Liver (tissue), 9 donors: ENCODE measurements around the gene C10orf95. TPM values are rescaled to one million over a fixed set of nuclear protein-coding genes. Genes with fewer than 3 reads are reported as not detected.

Experiments
- DNase-seq: peaks from one replicate; pipeline ENCODE4 v3.0.0-alpha.2; 2017; ENCODE audit warnings: low spot score
- H3K27ac ChIP-seq, 2 donors: one replicate each; pipeline ENCODE4 v1.7.0; 2013; ENCODE audit warnings: inconsistent platforms in 2 of 2, low read length in 2 of 2, control low read depth in 1 of 2, low read depth in 1 of 2, mild to moderate bottlenecking in 1 of 2
- H3K27me3 ChIP-seq, 4 donors: one replicate each; pipeline versions ENCODE4 v1.6.1 to v1.7.0; 2013; ENCODE audit warnings: low read length in 3 of 4, inconsistent platforms in 1 of 4, mild to moderate bottlenecking in 1 of 4, moderate library complexity in 1 of 4; ENCODE audit not compliant: control insufficient read depth in 4 of 4, insufficient read depth in 4 of 4
- H3K36me3 ChIP-seq, 4 donors: one replicate each; pipeline versions ENCODE4 v1.6.1 to v1.7.0; 2013; ENCODE audit warnings: low read length in 3 of 4, mild to moderate bottlenecking in 3 of 4, low read depth in 1 of 4, moderate library complexity in 1 of 4; ENCODE audit not compliant: control insufficient read depth in 4 of 4, insufficient read depth in 3 of 4
- H3K4me1 ChIP-seq, 4 donors: one replicate each; pipeline versions ENCODE4 v1.6.1 to v1.7.0; 2013; ENCODE audit warnings: low read length in 3 of 4, mild to moderate bottlenecking in 3 of 4, moderate library complexity in 1 of 4; ENCODE audit not compliant: control insufficient read depth in 4 of 4, insufficient read depth in 4 of 4
- H3K4me3 ChIP-seq, 3 donors: one replicate each; pipeline versions ENCODE4 v1.6.1 to v1.7.0; 2013; ENCODE audit warnings: low read length in 3 of 3, control low read depth in 1 of 3, low read depth in 1 of 3, mild to moderate bottlenecking in 1 of 3
- H3K9ac ChIP-seq, 2 donors: one replicate each; pipeline ENCODE4 v1.7.0; 2013; ENCODE audit warnings: low read length in 2 of 2, mild to moderate bottlenecking in 2 of 2, moderate library complexity in 2 of 2, control low read depth in 1 of 2, low read depth in 1 of 2
- H3K9me3 ChIP-seq, 4 donors: one replicate each; pipeline versions ENCODE4 v1.6.1 to v1.7.0; 2013; ENCODE audit warnings: low read length in 3 of 4; ENCODE audit not compliant: control insufficient read depth in 4 of 4
- EGR1 ChIP-seq, 2 donors: IDR thresholded peaks; 2 replicates each; pipeline ENCODE4 v1.6.1; 2016 to 2018; ENCODE audit warnings: antibody characterized with exemption in 2 of 2, low read depth in 2 of 2
- FOXA1 ChIP-seq: IDR thresholded peaks from 2 replicates; pipeline ENCODE4 v1.6.1; 2016; ENCODE audit warnings: antibody characterized with exemption
- FOXA2 ChIP-seq: IDR thresholded peaks from 2 replicates; pipeline ENCODE4 v1.6.1; 2016; ENCODE audit warnings: antibody characterized with exemption
- GABPA ChIP-seq, 2 donors: IDR thresholded peaks in 1 of 2; conservative IDR thresholded peaks in 1 of 2; 2 replicates each; pipeline ENCODE4 v1.6.1; 2016; ENCODE audit warnings: antibody characterized with exemption in 2 of 2, mild to moderate bottlenecking in 1 of 2, moderate library complexity in 1 of 2
- HNF4A ChIP-seq, 2 donors: conservative IDR thresholded peaks; 2 replicates each; pipeline ENCODE4 v1.6.1; 2016; ENCODE audit warnings: antibody characterized with exemption in 2 of 2, mild to moderate bottlenecking in 2 of 2
- HNF4G ChIP-seq: IDR thresholded peaks from 2 replicates; pipeline ENCODE4 v1.6.1; 2016; ENCODE audit warnings: antibody characterized with exemption
- JUND ChIP-seq, 2 donors: IDR thresholded peaks; 2 replicates each; pipeline ENCODE4 v1.6.1; 2016; ENCODE audit warnings: antibody characterized with exemption in 2 of 2
- NR2F2 ChIP-seq: IDR thresholded peaks from 2 replicates; pipeline ENCODE4 v1.6.1; 2016; ENCODE audit warnings: antibody characterized with exemption
- RAD21 ChIP-seq, 2 donors: IDR thresholded peaks; 2 replicates each; pipeline ENCODE4 v1.6.1; 2016; ENCODE audit warnings: antibody characterized with exemption in 2 of 2, mild to moderate bottlenecking in 2 of 2
- RXRA ChIP-seq, 2 donors: IDR thresholded peaks; 2 replicates each; pipeline ENCODE4 v1.6.1; 2017 to 2018; ENCODE audit warnings: antibody characterized with exemption in 2 of 2, mild to moderate bottlenecking in 1 of 2
- SP1 ChIP-seq: IDR thresholded peaks from 2 replicates; pipeline ENCODE4 v1.6.1; 2018; ENCODE audit warnings: antibody characterized with exemption, mild to moderate bottlenecking
- TAF1 ChIP-seq: conservative IDR thresholded peaks from 2 replicates; pipeline ENCODE4 v1.6.1; 2016; ENCODE audit warnings: antibody characterized with exemption, mild to moderate bottlenecking
- YY1 ChIP-seq: IDR thresholded peaks from 2 replicates; pipeline ENCODE4 v1.6.1; 2016; ENCODE audit warnings: antibody characterized with exemption, mild to moderate bottlenecking
- WGBS: extraction: QIAGEN DNeasy Blood & Tissue Kit; methylation state at CpG from one replicate; pipeline ENCODE4 v1.1.7; 2013; 5-methylcytosine and 5-hydroxymethylcytosine counted together
- polyA plus RNA-seq, 2 donors: library from polyadenylated mRNA; stranded (reverse) in 1 of 2; unstranded in 1 of 2; fragments of 200-250 nt in 1 of 2; fragments of >200 nt in 1 of 2; fragmentation: Nextera tagmentation in 1 of 2; extraction: Ambion mirVana in 1 of 2; gene quantifications; one replicate each; pipeline versions ENCODE4 v1.2.1 to v1.2.3, GENCODE V29; 2013 to 2015
- total RNA-seq, 2 donors: library from RNA; depleted of rRNA; stranded (reverse); fragments of >200 nt; gene quantifications; one replicate each; pipeline ENCODE4 v1.2.3, GENCODE V29; 2014
- TF ChIP-seq, protein P1 (sequence below): IDR thresholded peaks from 2 replicates; pipeline ENCODE4 v1.6.1; 2016; ENCODE audit warnings: antibody characterized with exemption
- TF ChIP-seq, protein P2 (sequence below): IDR thresholded peaks from 2 replicates; pipeline ENCODE4 v1.6.1; 2016; ENCODE audit warnings: antibody characterized with exemption, mild to moderate bottlenecking
- TF ChIP-seq, protein P3 (sequence below): IDR thresholded peaks from 2 replicates; pipeline ENCODE4 v1.6.1; 2016; ENCODE audit warnings: antibody characterized with exemption
- TF ChIP-seq, protein P4 (sequence below): IDR thresholded peaks from 2 replicates; pipeline ENCODE4 v1.6.1; 2016; ENCODE audit warnings: antibody characterized with exemption
- TF ChIP-seq, protein P5 (sequence below): fragments of 150-350 bp; IDR thresholded peaks from 2 replicates; pipeline ENCODE4 v1.5.1; 2017; ENCODE audit warnings: improper control_type of control experiment, low read depth, low read length; ENCODE audit not compliant: missing input control
- donor health status: healthy.
- donor health status: healthy.
- donor health status: healthy.
- donor health status: healthy.
- donor health status: healthy.

The C10orf95 gene
- total and polyA plus RNA-seq, 4 donors, result 0.09 to 0.24 TPM; not detected in 2

DNA sequence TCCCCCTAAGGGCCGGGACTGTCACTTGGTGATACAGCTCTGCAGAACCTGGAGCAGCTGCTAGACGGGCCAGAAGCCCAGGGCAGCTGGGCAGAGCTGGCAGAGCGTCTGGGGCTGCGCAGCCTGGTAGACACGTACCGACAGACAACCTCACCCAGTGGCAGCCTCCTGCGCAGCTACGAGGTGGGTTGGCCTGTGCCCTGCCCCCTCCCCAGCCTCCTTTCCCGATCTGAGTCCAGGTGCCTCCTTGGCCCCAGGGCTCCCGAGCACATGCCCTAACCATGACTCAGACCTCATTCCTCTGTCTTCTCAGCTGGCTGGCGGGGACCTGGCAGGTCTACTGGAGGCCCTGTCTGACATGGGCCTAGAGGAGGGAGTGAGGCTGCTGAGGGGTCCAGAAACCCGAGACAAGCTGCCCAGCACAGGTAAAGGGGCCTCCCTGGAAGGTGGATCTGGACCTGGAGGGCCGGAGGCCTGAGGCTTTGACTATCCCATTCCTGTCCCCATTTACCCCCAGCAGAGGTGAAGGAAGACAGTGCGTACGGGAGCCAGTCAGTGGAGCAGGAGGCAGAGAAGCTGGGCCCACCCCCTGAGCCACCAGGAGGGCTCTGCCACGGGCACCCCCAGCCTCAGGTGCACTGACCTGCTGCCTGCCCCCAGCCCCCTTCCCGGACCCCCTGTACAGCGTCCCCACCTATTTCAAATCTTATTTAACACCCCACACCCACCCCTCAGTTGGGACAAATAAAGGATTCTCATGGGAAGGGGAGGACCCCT is 49.4 kb downstream of the C10orf95 start:
- Histone ChIP-seq H3K4me3 (no peak overlapping the region), H3K27ac (no peak overlapping the region), H3K27me3 (no peaks in the 10 kb centered on the region), H3K4me1 (peaks cover 0 to 19% (median 7%) of the 10 kb centered on the region in 4 donors), H3K36me3 (peaks cover 0 to 27% (median 3%) of the 10 kb centered on the region in 4 donors), H3K9me3 (no peaks in the 10 kb centered on the region), H3K9ac (no peak overlapping the region)
- TF ChIP-seq, protein P1, sequence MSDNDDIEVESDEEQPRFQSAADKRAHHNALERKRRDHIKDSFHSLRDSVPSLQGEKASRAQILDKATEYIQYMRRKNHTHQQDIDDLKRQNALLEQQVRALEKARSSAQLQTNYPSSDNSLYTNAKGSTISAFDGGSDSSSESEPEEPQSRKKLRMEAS, result no peak
- no peak for TF ChIP-seq FOXA2
- no peak for TF ChIP-seq TAF1
- no peak for TF ChIP-seq FOXA1
- no peak for TF ChIP-seq EGR1 (IDR thresholded peaks at IDR 0.05; ENCODE audit: low read depth in 2 of 2)
- TF ChIP-seq, protein P2, sequence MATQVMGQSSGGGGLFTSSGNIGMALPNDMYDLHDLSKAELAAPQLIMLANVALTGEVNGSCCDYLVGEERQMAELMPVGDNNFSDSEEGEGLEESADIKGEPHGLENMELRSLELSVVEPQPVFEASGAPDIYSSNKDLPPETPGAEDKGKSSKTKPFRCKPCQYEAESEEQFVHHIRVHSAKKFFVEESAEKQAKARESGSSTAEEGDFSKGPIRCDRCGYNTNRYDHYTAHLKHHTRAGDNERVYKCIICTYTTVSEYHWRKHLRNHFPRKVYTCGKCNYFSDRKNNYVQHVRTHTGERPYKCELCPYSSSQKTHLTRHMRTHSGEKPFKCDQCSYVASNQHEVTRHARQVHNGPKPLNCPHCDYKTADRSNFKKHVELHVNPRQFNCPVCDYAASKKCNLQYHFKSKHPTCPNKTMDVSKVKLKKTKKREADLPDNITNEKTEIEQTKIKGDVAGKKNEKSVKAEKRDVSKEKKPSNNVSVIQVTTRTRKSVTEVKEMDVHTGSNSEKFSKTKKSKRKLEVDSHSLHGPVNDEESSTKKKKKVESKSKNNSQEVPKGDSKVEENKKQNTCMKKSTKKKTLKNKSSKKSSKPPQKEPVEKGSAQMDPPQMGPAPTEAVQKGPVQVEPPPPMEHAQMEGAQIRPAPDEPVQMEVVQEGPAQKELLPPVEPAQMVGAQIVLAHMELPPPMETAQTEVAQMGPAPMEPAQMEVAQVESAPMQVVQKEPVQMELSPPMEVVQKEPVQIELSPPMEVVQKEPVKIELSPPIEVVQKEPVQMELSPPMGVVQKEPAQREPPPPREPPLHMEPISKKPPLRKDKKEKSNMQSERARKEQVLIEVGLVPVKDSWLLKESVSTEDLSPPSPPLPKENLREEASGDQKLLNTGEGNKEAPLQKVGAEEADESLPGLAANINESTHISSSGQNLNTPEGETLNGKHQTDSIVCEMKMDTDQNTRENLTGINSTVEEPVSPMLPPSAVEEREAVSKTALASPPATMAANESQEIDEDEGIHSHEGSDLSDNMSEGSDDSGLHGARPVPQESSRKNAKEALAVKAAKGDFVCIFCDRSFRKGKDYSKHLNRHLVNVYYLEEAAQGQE, result no peak
- TF ChIP-seq NR2F2, result no peak
- TF ChIP-seq RXRA (IDR thresholded peaks at IDR 0.05), result no peak
- no peak for TF ChIP-seq HNF4G
- TF ChIP-seq HNF4A (conservative IDR thresholded peaks at IDR 0.05), result no peak
- TF ChIP-seq, protein P3, sequence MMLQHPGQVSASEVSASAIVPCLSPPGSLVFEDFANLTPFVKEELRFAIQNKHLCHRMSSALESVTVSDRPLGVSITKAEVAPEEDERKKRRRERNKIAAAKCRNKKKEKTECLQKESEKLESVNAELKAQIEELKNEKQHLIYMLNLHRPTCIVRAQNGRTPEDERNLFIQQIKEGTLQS, result no peak
- no peak for TF ChIP-seq JUND (IDR thresholded peaks at IDR 0.05)
- no peak for TF ChIP-seq GABPA (IDR thresholded peaks at IDR 0.05 in 1 of 2, conservative IDR thresholded peaks at IDR 0.05 in 1 of 2)
- no peak for TF ChIP-seq YY1
- TF ChIP-seq SP1, result no peak
- TF ChIP-seq, protein P4, sequence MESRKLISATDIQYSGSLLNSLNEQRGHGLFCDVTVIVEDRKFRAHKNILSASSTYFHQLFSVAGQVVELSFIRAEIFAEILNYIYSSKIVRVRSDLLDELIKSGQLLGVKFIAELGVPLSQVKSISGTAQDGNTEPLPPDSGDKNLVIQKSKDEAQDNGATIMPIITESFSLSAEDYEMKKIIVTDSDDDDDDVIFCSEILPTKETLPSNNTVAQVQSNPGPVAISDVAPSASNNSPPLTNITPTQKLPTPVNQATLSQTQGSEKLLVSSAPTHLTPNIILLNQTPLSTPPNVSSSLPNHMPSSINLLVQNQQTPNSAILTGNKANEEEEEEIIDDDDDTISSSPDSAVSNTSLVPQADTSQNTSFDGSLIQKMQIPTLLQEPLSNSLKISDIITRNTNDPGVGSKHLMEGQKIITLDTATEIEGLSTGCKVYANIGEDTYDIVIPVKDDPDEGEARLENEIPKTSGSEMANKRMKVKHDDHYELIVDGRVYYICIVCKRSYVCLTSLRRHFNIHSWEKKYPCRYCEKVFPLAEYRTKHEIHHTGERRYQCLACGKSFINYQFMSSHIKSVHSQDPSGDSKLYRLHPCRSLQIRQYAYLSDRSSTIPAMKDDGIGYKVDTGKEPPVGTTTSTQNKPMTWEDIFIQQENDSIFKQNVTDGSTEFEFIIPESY, result no peak
- no peak for TF ChIP-seq RAD21 (IDR thresholded peaks at IDR 0.05)
- TF ChIP-seq, protein P5, sequence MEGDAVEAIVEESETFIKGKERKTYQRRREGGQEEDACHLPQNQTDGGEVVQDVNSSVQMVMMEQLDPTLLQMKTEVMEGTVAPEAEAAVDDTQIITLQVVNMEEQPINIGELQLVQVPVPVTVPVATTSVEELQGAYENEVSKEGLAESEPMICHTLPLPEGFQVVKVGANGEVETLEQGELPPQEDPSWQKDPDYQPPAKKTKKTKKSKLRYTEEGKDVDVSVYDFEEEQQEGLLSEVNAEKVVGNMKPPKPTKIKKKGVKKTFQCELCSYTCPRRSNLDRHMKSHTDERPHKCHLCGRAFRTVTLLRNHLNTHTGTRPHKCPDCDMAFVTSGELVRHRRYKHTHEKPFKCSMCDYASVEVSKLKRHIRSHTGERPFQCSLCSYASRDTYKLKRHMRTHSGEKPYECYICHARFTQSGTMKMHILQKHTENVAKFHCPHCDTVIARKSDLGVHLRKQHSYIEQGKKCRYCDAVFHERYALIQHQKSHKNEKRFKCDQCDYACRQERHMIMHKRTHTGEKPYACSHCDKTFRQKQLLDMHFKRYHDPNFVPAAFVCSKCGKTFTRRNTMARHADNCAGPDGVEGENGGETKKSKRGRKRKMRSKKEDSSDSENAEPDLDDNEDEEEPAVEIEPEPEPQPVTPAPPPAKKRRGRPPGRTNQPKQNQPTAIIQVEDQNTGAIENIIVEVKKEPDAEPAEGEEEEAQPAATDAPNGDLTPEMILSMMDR, result no peak
- WGBS, result 94% methylated on average over 18 of the region's 18 CpGs
- no peak for DNase-seq
